Measurements from ENCODE around the gene PLD1.
"Not testable (repeated sequence)": the region's sequence is repeated elsewhere in the genome, so short reads cannot be mapped to it uniquely, and the experiment has no call there.

Gene PLD1

DNA sequence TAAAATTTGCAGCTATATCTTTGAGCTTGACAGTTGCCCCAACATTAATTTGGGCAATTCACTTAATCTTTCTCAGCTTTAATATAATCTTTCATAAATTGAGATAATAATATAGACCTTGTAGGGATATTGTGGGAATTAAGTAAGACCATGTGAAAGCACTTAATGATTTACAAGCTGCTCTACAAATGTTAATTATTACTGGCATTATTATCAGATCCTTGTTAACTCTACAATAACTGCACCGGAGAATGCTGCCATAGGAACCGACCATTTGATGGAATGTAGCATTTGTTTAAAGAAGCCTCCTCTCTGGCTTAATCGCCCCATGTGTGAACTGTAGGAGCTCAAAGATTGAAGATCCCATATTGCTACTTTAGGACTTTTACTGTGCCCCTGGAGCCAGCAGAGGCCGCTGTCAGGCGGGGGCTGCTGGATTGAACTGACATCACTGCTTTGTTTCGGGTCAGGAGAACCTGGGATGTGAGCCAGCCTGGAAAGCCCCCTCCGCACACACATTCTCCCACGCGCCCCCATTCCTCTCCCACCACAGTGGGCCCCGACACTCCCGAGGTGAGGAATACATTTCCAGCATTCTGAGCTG lies 195.9 kb downstream of the PLD1 start:
- DNase-seq (ENCODE audit: low read depth) = no peak

DNA sequence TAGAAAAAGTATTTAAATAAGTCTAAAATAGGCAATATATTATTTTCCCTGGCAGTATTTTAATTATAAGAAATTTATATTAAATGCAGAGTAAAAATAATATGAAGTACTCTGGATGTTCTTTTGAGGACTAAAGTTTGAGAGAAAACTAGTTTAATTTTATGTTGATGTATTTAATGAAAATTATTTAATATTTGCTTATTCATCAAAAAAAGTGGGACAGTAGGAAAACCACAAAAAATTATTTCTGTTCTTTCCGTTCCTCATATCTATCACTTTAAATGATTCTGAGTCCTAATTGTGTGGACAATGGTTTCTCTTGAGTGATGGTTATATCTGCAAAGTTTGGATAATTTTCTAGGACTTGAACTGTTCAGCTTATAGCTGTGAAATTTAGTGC lies 202.8 kb downstream of the PLD1 start:
- DNase-seq (ENCODE audit: low read depth) = no peak

DNA sequence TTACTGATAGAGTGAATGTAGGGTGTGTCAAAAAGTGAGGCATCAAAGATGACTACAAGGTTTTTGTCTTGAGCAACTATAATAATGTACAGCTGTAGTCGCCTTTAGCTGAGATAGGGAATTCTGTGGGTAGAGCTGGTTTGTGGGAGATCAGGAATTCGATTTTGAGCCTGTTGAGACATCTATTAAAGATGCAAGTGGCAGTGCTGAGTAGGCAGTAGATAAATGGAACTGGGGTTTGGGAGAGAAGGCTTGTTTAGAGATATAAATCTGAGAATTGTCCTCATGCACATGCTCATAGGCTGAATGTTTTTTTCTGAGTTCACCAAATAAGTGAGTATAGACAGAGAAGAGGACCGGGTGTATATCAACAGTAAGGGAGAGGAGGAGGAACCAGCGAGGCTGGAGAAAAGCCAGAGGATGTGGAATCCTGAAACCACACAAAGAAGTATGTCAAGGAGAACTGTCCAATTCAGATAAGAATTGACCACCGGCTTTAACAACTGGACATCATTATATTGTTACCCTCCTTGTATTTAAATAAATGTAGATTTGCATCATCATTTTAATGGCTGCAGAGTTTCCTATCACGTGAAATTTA lies 204.0 kb downstream of the PLD1 start:
- DNase-seq (ENCODE audit: low read depth) = no peak

DNA sequence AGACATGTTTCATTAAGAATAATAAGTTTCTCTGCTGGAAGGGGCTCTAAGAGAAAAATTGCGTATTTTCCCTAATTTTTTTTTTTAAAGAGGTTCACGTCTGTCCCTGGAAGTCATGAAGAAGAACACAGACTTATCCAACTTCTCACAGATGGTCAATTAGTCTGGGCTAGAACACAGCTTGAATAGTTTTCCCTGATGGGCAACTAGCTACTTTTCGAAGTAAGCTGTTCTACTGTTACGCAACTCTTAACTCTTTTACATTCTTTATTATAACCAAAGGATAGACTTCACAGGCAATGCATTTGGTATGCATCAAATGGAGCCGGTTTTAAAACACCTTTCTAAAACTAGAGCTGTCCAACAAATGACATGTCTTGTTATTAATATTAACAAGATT lies 205.9 kb downstream of the PLD1 start:
- DNase-seq (ENCODE audit: low read depth) = no peak

DNA sequence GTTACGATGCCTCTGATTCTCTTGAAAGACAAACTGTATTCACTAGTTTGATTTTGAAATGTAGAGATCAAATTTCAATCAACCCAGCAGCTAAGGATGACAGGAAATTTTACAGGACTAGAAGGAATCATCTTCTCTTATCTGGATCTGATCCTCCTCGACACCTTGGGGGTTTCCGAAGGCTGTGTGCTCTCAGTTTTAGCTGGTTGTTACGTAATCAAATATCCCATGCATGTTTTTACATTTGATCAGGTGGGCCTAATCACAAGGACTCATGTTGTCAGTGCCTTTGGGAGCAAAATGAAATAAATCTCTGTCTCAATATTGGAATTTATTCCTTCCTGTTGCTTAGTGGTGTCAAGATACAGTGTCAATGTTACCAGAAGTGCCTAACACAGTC lies 208.2 kb downstream of the PLD1 start:
- DNase-seq (ENCODE audit: low read depth) = no peak

DNA sequence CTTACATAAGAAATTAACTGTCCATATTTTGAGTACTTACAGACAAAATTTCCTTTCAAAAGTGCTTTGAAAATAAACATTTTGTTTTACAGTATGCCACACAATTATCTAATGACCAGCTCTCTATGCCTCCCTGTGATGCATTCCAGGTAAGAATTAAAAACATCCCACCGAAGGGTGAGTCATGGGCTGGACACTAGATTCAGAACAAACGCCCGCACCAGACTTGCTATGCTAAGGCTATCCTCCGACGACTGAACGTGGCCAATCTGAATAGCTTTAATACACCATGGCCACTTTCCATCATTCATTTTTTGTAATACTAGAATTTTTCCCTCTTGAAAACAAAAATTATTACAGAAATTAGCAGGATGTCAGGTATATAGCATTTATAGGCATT lies 210.3 kb downstream of the PLD1 start:
- DNase-seq (ENCODE audit: low read depth) = no peak

DNA sequence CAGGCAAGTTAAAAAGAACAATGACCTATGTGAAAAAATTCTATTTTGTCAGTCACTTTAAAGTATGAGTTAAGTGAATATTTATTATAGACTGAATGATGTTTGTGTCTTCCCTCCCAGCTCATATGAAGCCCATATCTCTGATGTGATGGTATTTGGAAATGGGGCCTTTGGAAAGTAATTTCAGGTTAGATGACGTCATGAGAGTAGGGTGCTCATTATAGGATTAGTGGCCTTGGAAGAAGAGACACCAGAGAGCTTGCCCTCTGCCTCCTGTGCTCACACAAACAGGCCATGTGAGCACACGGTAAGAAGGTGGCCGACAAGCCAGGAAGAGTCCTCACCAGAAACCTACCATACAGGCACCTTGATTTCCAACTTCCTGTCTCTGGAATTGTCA lies 211.3 kb downstream of the PLD1 start:
- DNase-seq (ENCODE audit: low read depth) = no peak

DNA sequence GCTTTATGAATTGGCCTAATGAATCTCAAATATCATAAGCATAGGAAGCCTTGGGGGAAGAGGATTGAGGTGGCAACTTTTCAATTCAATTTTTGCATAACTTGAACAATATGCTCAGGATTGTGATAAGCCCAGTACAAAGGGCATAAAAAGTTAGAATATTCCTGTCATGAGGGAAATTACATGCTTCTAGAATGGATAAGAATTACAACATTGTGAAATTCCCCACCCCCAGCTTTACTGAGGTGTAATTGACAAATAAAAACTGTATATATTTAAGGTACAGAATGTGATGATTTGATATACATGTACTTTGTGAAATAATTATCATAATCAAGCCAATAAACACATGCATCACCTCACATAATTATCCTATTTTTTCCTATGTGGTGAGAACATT lies 217.5 kb downstream of the PLD1 start:
- no peak for DNase-seq (ENCODE audit: low read depth)

DNA sequence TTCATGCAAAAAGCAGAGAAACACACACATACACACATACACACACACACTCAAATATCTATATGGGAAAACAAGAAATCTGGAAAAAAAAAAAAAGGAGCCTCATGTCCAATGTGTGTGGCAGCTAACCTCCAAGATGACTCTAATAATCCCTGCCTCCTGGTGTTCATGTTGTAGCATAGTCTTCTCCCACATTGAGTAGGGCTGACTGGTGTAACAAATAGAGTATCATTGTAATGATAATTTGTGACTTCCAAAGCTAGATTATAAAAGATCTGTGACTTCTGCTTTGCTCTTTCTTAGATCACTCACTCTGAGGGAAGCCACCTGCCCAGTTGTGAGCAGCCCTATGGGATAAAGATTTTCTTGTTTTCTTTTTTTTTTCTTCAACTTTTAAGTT lies 219.2 kb downstream of the PLD1 start:
- no peak for DNase-seq (ENCODE audit: low read depth)

DNA sequence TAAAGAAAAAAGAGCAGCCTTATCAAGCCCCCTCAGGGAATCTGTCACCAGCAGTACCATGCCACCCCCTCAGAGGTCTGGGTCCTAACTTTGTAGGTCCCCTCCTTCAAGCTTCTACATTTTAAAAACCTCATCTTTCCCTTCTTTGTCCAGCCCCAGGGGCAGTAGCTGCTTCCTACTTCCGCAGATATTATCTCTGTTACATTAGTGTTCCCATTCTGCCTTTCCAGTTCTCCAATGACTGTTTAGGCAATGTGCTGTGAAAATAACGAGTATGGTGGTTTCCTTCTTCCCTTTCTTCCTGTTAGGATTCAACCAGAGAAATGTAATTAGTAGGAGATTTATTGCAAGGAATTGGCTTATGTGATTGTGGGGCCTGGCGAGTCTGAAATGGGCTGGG lies 224.0 kb downstream of the PLD1 start:
- DNase-seq (ENCODE audit: low read depth) = no peak

DNA sequence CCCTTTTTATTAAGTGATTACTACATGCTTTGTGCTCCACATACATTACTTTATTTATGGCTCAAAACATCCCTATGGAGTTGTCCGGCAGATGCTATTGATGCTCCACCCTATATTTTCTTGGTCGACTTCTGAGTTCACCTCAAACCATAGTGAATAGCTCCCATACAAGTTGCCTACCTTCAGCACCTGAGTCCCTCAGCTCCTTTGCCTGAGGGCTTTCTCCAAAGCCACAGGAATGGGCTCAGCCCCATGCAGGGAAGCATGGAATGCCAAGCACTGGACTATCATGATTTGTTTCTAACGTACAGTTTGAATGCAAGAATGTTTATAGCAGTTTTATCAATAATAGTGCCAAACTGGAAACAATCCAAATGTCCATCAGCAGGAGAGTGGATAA lies 225.2 kb downstream of the PLD1 start:
- DNase-seq (ENCODE audit: low read depth) = no peak

DNA sequence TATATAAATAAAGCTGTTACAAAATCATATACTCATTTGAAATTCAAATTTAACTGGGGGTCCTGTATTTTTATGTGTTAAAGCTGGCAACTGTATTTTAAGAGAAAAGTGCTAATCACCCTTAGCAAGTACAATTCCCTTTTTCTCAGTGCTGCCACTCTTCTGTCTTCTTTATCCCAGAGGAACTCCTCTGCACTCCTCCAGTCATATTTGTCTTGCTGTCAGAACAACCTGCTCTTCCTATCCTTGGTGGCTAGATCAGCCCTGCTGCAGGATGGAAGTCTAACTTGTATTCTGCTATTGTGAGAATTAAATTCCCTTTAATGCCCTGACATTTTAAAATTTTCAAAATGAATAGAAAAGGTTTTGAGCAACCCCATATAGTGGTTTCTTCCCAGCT lies 226.2 kb downstream of the PLD1 start:
- DNase-seq (ENCODE audit: low read depth) = no peak

DNA sequence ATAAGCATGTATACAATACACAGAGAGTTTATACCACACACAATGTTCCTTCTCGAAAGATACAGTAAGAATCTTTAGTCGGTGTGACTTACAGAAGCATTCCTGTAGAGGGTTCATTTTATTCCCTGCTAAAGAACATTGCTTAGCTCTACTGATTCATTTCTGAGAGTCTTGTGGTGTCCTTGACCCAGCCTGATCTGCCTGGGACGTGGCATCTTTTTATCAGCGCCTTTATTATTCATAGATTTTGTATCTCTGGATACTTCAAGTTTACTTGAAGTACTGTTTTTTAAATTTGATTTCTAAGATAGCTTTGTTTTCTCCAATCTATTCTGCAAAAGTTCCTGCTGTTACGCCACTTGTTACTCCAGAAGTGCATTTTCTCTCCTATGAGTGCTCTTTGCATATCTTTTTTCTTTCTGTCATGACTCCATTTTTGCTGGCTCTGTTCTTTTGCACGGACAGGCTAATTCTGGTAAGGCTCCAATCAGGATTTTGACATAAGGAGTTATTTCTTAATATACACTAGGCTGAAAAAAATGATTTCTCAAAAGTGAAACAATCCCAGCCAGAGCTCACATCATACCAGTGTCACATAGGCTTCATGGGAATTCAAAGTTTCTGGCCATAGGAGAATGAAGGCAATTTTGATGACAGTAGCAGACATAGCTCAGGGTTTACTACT lies 235.6 kb downstream of the PLD1 start:
- DNase-seq (ENCODE audit: low read depth) = peak; percentile 9

DNA sequence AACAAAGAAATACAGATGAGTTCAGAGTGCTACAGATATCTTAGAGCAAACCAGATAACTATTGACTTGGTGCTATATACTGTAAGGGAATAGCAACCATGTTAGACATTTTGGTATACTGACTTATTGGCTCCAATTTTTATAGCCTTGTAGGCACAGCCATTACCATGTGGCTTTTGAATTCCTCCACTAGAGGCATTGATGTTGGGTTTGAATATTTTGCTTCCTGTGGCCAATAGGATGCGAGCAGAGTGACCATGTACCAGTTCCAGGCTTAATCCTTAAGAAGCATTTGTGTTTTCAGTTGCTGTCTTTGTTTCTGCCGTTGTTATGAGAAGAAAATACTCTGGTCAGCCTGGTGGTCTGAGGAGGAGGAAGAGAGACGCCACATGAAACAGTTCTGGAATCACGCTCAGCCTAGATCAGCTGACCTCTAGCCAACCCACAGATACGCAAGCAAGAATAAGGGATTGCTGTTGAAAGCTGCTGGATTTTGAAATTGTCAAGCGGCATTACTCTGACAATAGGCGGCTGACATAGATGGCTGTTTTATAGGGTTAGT lies 240.6 kb downstream of the PLD1 start:
- no peak for DNase-seq (ENCODE audit: low read depth)

DNA sequence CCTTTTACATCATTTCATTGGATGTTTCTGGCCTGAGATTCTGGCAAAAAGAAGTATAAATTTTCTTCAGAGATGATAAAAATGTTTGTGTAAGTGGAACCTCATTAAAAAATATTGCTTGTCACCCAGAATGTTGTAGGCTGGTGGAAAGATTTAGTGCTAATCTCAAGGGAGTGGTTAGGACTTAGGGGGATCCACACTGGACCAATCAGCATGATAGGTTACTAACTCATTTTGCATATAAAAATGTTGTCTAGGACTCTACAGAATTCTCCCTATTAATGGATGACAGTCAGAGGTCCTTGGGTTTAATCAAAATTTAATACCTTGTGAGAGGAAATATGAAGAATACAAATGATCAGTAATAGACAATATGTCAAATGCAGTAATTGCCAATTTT lies 241.5 kb downstream of the PLD1 start:
- DNase-seq (ENCODE audit: low read depth) = no peak

DNA sequence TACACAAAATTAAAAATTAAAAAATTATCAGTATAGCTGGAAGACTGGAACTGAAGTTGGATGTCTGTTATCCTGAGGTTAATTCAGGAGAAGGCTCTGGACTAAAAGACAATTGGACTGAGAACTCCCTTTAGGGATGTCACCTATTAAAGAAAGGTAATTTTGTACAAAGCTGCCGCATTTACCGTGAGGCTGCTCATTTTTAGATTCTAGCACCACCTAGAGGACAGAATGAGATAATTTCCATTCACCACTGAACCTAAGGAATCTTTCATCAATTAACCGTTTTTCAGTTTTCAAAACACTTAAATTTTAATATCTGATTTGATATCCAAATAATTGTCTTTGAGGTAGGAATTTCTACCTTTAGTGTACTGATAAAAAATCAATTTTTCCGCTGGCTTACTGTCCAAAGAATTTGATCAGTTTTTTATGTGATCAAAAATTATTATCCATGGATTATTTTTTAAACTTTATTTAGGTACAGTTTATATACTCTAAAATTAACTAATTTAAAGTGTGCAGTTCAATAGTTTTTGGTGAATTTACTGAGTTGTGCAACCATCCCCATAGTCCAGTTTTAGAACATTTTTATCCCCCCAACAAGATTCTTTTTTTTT lies 243.4 kb downstream of the PLD1 start:
- peak; percentile 10 for DNase-seq (ENCODE audit: low read depth)

DNA sequence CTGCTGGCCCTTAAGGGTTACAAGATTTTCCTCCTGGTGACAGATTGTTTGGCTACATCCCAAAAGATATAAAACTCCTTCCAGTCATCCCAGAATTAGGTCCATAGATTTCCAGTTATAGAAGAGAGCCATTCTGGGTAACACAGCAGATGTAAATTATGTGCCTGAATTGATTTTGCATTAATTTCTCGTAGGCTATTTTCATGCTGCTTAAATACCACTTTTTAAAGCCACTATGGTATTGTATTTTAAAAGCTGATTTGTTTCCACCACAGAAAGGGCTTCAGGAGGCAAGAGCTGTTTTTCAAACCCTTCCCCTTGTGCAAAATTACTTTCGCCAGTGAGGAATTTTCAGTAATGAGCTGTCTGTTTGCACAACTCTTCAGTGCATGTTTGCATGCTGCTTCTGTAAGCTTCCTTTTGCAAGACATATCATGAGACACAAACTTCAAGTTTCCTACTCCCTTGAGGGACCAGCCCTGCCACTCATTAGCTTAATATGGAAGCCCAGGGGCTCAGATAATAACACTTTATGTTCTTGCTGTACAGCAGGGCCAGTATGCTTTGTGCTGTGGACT lies 244.7 kb downstream of the PLD1 start:
- peak; percentile 65 for DNase-seq (ENCODE audit: low read depth)

DNA sequence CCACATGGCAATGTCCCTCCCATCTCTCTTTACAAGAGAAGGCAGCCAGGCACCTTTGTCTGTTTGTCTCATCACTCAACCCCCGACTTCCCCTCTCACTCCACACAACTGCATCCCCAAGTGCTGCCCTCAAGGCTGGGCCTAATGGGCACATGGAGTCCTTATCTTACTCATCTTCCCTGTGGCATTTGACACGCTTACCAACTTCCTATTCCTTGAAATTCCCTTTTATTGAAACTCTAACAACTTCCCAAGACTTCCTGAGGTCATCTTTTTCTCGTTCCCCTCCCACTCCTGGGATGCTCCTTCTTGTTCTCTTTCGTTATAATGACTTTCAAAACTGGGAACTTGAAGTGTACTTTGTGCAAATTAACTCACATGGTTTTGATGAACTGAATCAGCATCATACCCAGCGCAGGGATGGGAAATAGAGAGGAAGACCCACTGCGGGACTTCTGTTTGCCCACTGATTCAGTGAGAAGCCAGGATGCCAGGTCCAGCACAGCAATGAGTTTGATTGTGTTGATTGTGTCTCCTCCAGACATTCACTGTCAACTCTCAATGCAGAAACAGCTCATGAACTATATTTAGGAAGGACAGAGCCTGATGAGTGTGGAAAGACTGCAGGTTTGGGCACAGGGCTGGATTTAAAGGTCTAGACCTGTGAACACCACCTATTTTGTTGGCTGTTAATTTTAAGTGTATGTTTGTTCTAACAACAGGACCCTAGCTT lies 245.4 kb downstream of the PLD1 start:
- no peak for DNase-seq (ENCODE audit: low read depth)

DNA sequence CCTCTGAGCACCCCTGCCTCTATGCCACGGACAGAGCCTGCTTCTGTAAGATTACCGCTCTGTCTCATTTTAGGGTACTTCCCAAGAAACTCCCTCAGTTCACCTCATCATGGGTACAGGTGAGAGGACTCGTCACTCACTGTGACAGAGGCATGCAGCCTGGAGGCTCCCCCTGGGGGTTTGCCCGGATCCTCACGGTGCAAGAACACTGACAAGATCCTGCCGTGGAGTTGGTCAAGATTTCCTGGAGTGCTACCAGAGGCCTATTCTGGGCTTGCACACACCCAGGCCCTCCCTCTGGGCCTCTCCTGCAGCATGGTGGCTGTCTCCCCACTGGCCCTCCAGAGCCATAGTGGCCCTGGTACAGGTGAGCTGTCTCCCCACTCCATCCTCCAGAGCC lies 247.0 kb downstream of the PLD1 start:
- DNase-seq (ENCODE audit: low read depth) = no peak

DNA sequence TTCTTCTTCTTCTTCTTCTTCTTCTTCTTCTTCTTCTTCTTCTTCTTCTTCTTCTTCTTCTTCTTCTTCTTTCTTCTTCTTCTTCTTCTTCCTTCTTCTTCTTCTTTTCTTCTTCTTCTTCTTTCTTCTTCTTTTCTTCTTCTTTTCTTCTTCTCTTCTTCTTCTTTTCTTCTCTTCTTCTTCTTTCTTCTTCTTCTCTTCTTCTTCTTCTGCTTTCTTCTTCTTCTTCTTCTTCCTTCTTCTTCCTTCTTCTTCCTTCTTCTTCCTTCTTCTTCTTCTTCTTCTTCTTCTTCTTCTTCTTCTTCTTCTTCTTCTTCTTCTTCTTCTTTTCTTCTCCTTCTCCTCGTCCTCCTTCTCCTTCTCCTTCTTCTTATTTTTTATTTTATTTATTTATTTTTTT lies 247.8 kb downstream of the PLD1 start:
- DNase-seq (ENCODE audit: low read depth) = not testable (repeated sequence)

DNA sequence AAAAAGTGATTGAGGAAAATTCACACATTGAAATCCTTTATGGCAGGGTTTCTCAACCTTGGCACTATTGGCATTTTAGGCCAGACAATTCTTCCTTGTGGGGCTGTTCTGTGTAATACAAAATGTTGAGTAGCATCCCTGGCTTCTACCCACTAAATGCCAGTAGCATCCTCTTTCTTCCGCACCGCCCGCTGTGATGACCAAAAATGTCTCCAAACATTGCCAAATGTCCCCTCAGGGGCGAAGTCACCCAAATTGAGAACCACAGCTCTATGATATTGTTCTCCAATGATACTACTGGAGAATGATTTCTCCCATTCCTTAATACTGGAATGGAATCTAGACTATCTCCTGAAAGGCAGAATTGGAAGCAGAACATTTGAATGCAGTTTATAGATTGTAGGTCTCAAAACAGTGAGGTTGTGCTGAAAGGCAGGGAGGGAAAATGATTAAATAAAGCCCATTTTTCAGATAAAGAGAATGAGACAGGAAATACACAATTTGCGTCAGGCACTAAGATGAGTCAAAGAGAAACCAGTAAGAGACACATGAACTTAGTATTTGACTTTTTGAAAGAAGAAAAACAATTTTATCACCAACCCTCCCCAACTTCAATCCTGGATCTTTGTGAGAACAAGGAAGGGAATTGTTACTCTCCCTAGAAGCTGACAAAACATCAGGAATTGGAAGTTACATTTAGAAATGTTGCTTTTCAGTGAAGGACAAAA lies 248.5 kb downstream of the PLD1 start:
- no peak for DNase-seq (ENCODE audit: low read depth)

All from fibroblast of gingiva (primary cell).